WERI-Rb-1 (cell line): Measurements from ENCODE around the gene YEATS2.

Source experiments
- DNase-seq: peaks from one replicate; pipeline ENCODE4 v3.0.0-alpha.2; 2020
- H3K27ac ChIP-seq: fragments of 250-450 bp; sonication (Bioruptor Pico); 2 replicates; pipeline ENCODE4 v1.5.1; 2020; ENCODE audit warnings: mild to moderate bottlenecking, moderate library complexity
- H3K27me3 ChIP-seq: fragments of 250-450 bp; sonication (Bioruptor Pico); 2 replicates; pipeline ENCODE4 v1.5.1; 2021; ENCODE audit warnings: mild to moderate bottlenecking, low read depth, moderate library complexity; ENCODE audit not compliant: insufficient read depth, severe bottlenecking
- H3K36me3 ChIP-seq: fragments of 250-450 bp; sonication (Bioruptor Pico); 2 replicates; pipeline ENCODE4 v1.5.1; 2020; ENCODE audit warnings: mild to moderate bottlenecking, moderate library complexity
- H3K4me3 ChIP-seq: 2 replicates; pipeline ENCODE4 v1.5.1; 2011; ENCODE audit warnings: low read depth, mild to moderate bottlenecking, control low read depth, low read length
- H3K9me3 ChIP-seq: fragments of 250-450 bp; sonication (Bioruptor Pico); 2 replicates; pipeline ENCODE4 v1.5.1; 2021; ENCODE audit warnings: mild to moderate bottlenecking, moderate library complexity; ENCODE audit not compliant: severe bottlenecking
- CTCF ChIP-seq: IDR thresholded peaks from 2 replicates; pipeline ENCODE4 v1.5.1; 2011; ENCODE audit warnings: low read depth, mild to moderate bottlenecking, control low read depth, inconsistent platforms, low read length

Gene YEATS2

DNA sequence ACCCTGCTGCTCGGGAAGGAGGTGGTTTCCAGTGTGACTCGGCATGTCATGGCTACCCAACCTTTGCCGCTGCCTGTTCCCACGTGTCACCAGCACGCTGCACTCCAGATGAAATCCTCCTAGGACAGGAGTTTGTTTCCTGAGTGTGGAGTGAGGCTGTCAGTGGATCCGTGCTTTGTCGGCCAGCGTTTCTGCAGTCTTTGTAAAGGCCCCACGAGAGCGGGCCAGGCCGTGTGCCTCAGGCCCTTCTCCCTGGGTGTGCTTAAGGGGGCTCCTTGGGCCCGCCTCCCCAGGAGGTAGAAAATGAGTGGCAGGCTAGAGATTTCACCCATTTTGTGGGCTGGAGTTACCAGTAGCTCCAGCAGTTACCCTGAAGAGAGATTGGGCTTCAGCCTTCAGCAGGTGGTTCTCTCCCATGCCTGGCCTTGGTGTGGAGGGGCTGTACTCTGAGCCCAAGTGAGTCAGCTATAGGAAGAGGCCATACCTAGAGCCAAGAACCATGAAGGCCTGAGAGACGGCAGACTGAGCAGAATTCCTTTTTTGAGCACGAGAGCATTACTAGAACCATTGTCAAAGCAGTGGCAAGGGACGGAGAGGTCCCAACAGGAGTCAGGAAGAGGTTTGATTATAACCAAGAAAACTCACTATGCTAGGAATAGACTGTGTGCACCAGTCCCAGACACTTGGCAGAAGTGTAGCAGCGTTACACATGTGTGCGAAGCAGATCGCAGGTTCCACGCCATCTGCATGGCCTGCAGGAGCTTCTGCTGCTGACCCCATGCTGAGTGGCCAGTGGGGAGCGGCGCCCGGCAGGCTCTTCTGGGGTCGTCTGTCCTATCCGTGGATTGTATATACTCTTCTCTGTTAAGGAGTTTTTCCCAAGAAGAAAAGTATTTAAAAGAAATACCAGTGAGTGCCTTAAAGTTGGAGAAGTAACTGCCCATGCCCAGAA lies 113.3 kb downstream of the YEATS2 start:
- DNase-seq = no peak
- Histone ChIP-seq H3K27me3 (no peaks in the 10 kb centered on the region), H3K9me3 (no peaks in the 10 kb centered on the region), H3K36me3 (peaks cover 73% of the 10 kb centered on the region), H3K27ac (no peak overlapping the region), H3K4me3 (no peak overlapping the region)
- TF ChIP-seq CTCF = no peak

- Histone ChIP-seq H3K36me3 (peaks cover 66% of the 10 kb centered on the region), H3K27me3 (no peaks in the 10 kb centered on the region), H3K9me3 (no peaks in the 10 kb centered on the region), H3K27ac (no peak overlapping the region), H3K4me3 (no peak overlapping the region)
- no peak for DNase-seq
- no peak for TF ChIP-seq CTCF
These were observed 114.0 kb downstream of the YEATS2 start for GRCh38 chr3:183811638-183812037.

DNA sequence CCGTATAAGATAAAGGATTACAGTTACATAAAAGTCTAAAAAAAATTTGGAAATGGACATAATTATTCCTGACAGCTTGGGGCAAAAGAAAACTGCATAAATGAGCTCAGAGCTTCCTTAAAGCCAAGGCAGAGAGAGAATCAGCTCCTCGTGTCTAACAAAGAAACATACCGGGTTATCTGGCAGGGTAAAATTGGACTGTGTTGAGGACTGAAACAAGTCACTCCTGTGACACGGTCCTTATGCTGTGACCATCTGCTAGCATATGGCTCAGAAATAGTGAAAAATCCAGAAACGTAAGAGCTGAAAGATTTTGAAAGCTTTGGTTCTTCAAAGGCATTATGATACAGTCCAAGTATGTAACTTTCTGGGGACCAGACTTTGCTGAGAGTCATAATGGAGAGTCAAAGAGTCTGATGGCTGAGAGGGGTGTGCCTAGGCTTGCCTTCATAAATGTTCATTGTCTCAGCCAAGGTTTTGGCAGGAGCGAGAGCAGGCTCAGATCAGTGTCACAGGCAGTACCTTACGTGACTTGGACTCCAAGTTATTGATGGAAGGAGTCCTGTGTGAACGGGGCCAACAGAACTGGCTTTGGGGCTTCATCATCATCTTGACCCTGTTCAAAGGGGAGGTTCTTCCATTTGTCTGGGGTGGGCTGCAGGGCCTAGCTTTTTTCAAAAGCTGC lies 115.3 kb downstream of the YEATS2 start:
- TF ChIP-seq CTCF = no peak
- no peak for DNase-seq
- H3K36me3 ChIP-seq = peaks cover 58% of the 10 kb centered on the region

GRCh38 chr3:183814240-183814639 lies 116.6 kb downstream of the YEATS2 start:
- H3K9me3 ChIP-seq = no peaks in the 10 kb centered on the region
- H3K36me3 ChIP-seq = peaks cover 44% of the 10 kb centered on the region
- H3K4me3 ChIP-seq = no peak overlapping the region
- TF ChIP-seq CTCF = no peak
- H3K27me3 ChIP-seq = no peaks in the 10 kb centered on the region
- no peak overlapping the region for H3K27ac ChIP-seq
- no peak for DNase-seq

More for the DNA sequence above, 115.3 kb downstream of the YEATS2 start:
- Histone ChIP-seq H3K27me3 (no peaks in the 10 kb centered on the region), H3K9me3 (no peaks in the 10 kb centered on the region), H3K27ac (no peak overlapping the region), H3K4me3 (no peak overlapping the region)

DNA sequence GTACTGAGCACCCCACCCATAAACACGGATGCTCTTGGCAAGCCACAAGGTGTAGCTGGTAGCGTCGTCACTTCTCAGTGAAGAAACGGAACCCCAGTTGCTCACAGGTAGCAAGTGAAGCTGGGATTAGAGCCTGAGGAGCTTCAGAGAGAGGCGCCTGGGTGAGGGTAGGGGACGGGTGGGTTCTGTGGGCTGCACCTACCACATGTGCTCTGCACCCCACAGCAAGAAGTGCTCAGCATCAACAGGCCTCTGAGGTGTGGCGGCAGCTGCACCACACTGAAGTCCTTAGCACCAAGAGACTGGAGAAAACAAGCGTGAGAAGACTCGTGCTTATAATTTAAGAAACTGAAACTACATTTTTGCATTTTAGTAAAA lies 118.0 kb downstream of the YEATS2 start:
- no peak for TF ChIP-seq CTCF
- H3K27ac ChIP-seq = no peak overlapping the region
- no peaks in the 10 kb centered on the region for H3K9me3 ChIP-seq
- no peak overlapping the region for H3K4me3 ChIP-seq
- no peaks in the 10 kb centered on the region for H3K27me3 ChIP-seq
- H3K36me3 ChIP-seq = peaks cover 31% of the 10 kb centered on the region
- no peak for DNase-seq
